H1 (cell line): Measurements from ENCODE around the gene SMIM24. TPM values are rescaled to one million over a fixed set of nuclear protein-coding genes. Genes with fewer than 3 reads are reported as not detected.

Source experiments
- CTCF ChIA-PET: fragments of 300-600 bp; sonication (Branson Sonifier 250); formaldehyde crosslinking; loops from one replicate; lab custom pipeline; 2021; ENCODE audit not compliant: partially characterized antibody; lab: Charles Lee
- POLR2A ChIA-PET: fragments of 300-600 bp; sonication (Branson Sonifier 250); formaldehyde crosslinking; loops from one replicate; lab custom pipeline; 2021; ENCODE audit warnings: inconsistent platforms; ENCODE audit not compliant: partially characterized antibody; lab: Charles Lee
- DNase-seq, 2 experiments: peaks; one replicate each; pipeline versions ENCODE4 v3.0.0 to v3.0.0-alpha.2; 2010 to 2022; ENCODE audit warnings: low spot score in 2 of 2, low read depth in 1 of 2, mixed read lengths in 1 of 2
- FAIRE-seq: peaks from 2 replicates; lab custom pipeline; 2011; peaks lifted over from hg19 to GRCh38; lab: Jason Lieb, UNC
- H2AFZ ChIP-seq: 2 replicates; pipeline ENCODE4 v1.8.1; 2012; ENCODE audit warnings: low read length, inconsistent platforms
- H2AK5ac ChIP-seq: 2 replicates; pipeline ENCODE4 v1.6.1; 2013; ENCODE audit warnings: low read depth, low read length
- H2BK120ac ChIP-seq: replicated peaks from 2 replicates; pipeline ENCODE3; 2013; ENCODE audit warnings: low read depth, low read length, inconsistent platforms
- H2BK12ac ChIP-seq: 2 replicates; pipeline ENCODE4 v1.6.1; 2013; ENCODE audit warnings: low read depth, low read length
- H2BK15ac ChIP-seq: 2 replicates; pipeline ENCODE4 v1.6.1; 2013; ENCODE audit warnings: low read length
- H2BK20ac ChIP-seq: 2 replicates; pipeline ENCODE4 v1.6.1; 2013; ENCODE audit warnings: low read length
- H2BK5ac ChIP-seq: 2 replicates; pipeline ENCODE4 v1.6.1; 2013; ENCODE audit warnings: low read depth, low read length
- H3K14ac ChIP-seq: 2 replicates; pipeline ENCODE4 v1.6.1; 2013; ENCODE audit warnings: inconsistent platforms; ENCODE audit not compliant: insufficient read length
- H3K18ac ChIP-seq: 2 replicates; pipeline ENCODE4 v1.6.1; 2013; ENCODE audit warnings: low read length; ENCODE audit errors: extremely low read depth
- H3K23ac ChIP-seq: 2 replicates; pipeline ENCODE4 v1.6.1; 2013; ENCODE audit warnings: inconsistent platforms; ENCODE audit not compliant: insufficient read length
- H3K23me2 ChIP-seq: 2 replicates; pipeline ENCODE4 v1.6.1; 2013; ENCODE audit warnings: low read depth, low read length
- H3K27ac ChIP-seq: 2 replicates; pipeline ENCODE4 v1.6.1; 2011; ENCODE audit warnings: low read depth, low read length, inconsistent platforms
- H3K27me3 ChIP-seq, 4 experiments: replicated peaks in 1 of 4; 1 replicate in 1 of 4; 2 replicates in 3 of 4; pipeline versions ENCODE4 v1.6.1 to v1.8.1; 2011 to 2013; ENCODE audit warnings: low read length in 3 of 4, mild to moderate bottlenecking in 3 of 4, inconsistent platforms in 2 of 4, mixed read lengths in 2 of 4, moderate library complexity in 1 of 4; ENCODE audit not compliant: control insufficient read depth in 3 of 4, insufficient read depth in 3 of 4; ENCODE audit errors: extremely low read depth in 1 of 4
- H3K36me3 ChIP-seq, 4 experiments: 2 replicates each; pipeline versions ENCODE4 v1.6.1 to v1.8.1; 2011 to 2013; ENCODE audit warnings: mild to moderate bottlenecking in 4 of 4, low read length in 3 of 4, moderate library complexity in 2 of 4, control low read depth in 1 of 4, inconsistent platforms in 1 of 4; ENCODE audit not compliant: insufficient read depth in 4 of 4, control insufficient read depth in 2 of 4
- H3K4ac ChIP-seq: replicated peaks from 2 replicates; pipeline ENCODE3; 2013; ENCODE audit warnings: low read length, low read depth, mixed read lengths, inconsistent platforms; ENCODE audit not compliant: insufficient read length
- H3K4me1 ChIP-seq, 4 experiments: replicated peaks in 1 of 4; 1 replicate in 1 of 4; 2 replicates in 3 of 4; pipeline versions ENCODE4 v1.6.1 to v1.8.1; 2011 to 2013; ENCODE audit warnings: low read length in 3 of 4, inconsistent platforms in 2 of 4, mixed read lengths in 1 of 4; ENCODE audit not compliant: insufficient read depth in 4 of 4, control insufficient read depth in 3 of 4
- H3K4me2 ChIP-seq, 2 experiments: 2 replicates each; pipeline versions ENCODE4 v1.6.1 to v1.8.1; 2011 to 2013; ENCODE audit warnings: low read depth in 2 of 2, low read length in 2 of 2, control low read depth in 1 of 2, inconsistent platforms in 1 of 2, mild to moderate bottlenecking in 1 of 2; ENCODE audit not compliant: insufficient read depth in 1 of 2
- H3K4me3 ChIP-seq, 4 experiments: fragments of 200-600, 300-600 bp in 1 of 4; sonication (generic), shearing (Covaris generic), sonication (Bioruptor Twin) in 1 of 4; 2 replicates each; pipeline versions ENCODE4 v1.5.1 to v1.8.1; 2011 to 2016; ENCODE audit warnings: low read length in 4 of 4, low read depth in 3 of 4, control low read depth in 2 of 4, inconsistent platforms in 2 of 4, mild to moderate bottlenecking in 2 of 4, mixed read lengths in 1 of 4, moderate library complexity in 1 of 4; ENCODE audit not compliant: insufficient read depth in 2 of 4; ENCODE audit errors: extremely low read depth in 1 of 4
- H3K56ac ChIP-seq: replicated peaks from 2 replicates; pipeline ENCODE3; 2013; ENCODE audit warnings: low read depth, mild to moderate bottlenecking, mixed read lengths, low read length, inconsistent platforms; ENCODE audit not compliant: insufficient read length
- H3K79me1 ChIP-seq: 2 replicates; pipeline ENCODE4 v1.6.1; 2013; ENCODE audit warnings: low read depth, low read length, control low read depth
- H3K79me2 ChIP-seq, 2 experiments: 2 replicates each; pipeline versions ENCODE4 v1.6.1 to v1.8.1; 2012 to 2013; ENCODE audit warnings: low read length in 2 of 2, mild to moderate bottlenecking in 2 of 2, inconsistent platforms in 1 of 2; ENCODE audit not compliant: insufficient read depth in 2 of 2, control insufficient read depth in 1 of 2
- H3K9ac ChIP-seq, 4 experiments: replicated peaks in 1 of 4; 1 replicate in 1 of 4; 2 replicates in 3 of 4; pipeline versions ENCODE4 v1.6.1 to v1.8.1; 2011 to 2013; ENCODE audit warnings: low read depth in 3 of 4, low read length in 3 of 4, control low read depth in 2 of 4, mild to moderate bottlenecking in 2 of 4, moderate library complexity in 2 of 4, inconsistent platforms in 1 of 4; ENCODE audit errors: extremely low read depth in 1 of 4
- H3K9me3 ChIP-seq, 2 experiments: 2 replicates each; pipeline versions ENCODE4 v1.6.1 to v1.8.1; 2012 to 2013; ENCODE audit warnings: mild to moderate bottlenecking in 2 of 2, moderate library complexity in 2 of 2, control low read depth in 1 of 2, inconsistent platforms in 1 of 2, low read depth in 1 of 2, low read length in 1 of 2, mixed read lengths in 1 of 2; ENCODE audit not compliant: insufficient read depth in 2 of 2
- H4K20me1 ChIP-seq, 2 experiments: replicated peaks in 1 of 2; 2 replicates each; pipeline versions ENCODE3 to v1.8.1; 2011 to 2013; ENCODE audit warnings: inconsistent platforms in 2 of 2, low read length in 2 of 2, mild to moderate bottlenecking in 1 of 2; ENCODE audit not compliant: insufficient read depth in 2 of 2, control insufficient read depth in 1 of 2
- H4K5ac ChIP-seq: 2 replicates; pipeline ENCODE4 v1.6.1; 2013; ENCODE audit warnings: low read length, low read depth, mixed read lengths, inconsistent platforms; ENCODE audit not compliant: insufficient read length
- H4K8ac ChIP-seq: 2 replicates; pipeline ENCODE4 v1.8.0; 2013; ENCODE audit warnings: mild to moderate bottlenecking, moderate library complexity, low read length, inconsistent platforms; ENCODE audit not compliant: insufficient read depth; ENCODE audit errors: extremely low read depth
- H4K91ac ChIP-seq: replicated peaks from 2 replicates; pipeline ENCODE3; 2013; ENCODE audit warnings: low read length, mixed read lengths, inconsistent platforms; ENCODE audit not compliant: insufficient read length
- ATF2 ChIP-seq: IDR thresholded peaks from 2 replicates; pipeline ENCODE4 v1.6.1; 2012; ENCODE audit warnings: low read length, inconsistent platforms
- HDAC2 ChIP-seq, 2 experiments: fragments of 300-600 bp in 1 of 2; sonication (generic) in 1 of 2; IDR thresholded peaks; 2 replicates each; pipeline ENCODE4 v1.6.1; 2011 to 2012; ENCODE audit warnings: low read depth in 2 of 2, low read length in 2 of 2, mild to moderate bottlenecking in 2 of 2, moderate library complexity in 2 of 2, borderline replicate concordance in 1 of 2, inconsistent platforms in 1 of 2
- MAFK ChIP-seq: IDR thresholded peaks from 2 replicates; pipeline ENCODE4 v1.6.1; 2012; ENCODE audit warnings: low read depth, mild to moderate bottlenecking, improper control_type of control experiment, low read length
- WGBS, 2 experiments: shearing (Covaris generic) in 1 of 2; methylation state at CpG; one replicate each; pipeline versions ENCODE4 v1.1.6 to v1.1.7; 2013 to 2015; ENCODE audit warnings: low lambda C conversion rate in 2 of 2, mixed read lengths in 2 of 2, inconsistent platforms in 1 of 2, low coverage in 1 of 2, missing lambda C conversion rate in 1 of 2; ENCODE audit not compliant: insufficient replicate concordance in 2 of 2, insufficient coverage in 1 of 2, insufficient read length in 1 of 2; ENCODE audit errors: extremely low coverage in 1 of 2, missing lambda C conversion rate in 1 of 2; 5-methylcytosine and 5-hydroxymethylcytosine counted together
- polyA plus RNA-seq, 7 experiments: library from polyadenylated mRNA; depleted of rRNA in 3 of 7; stranded (reverse) in 5 of 7; unstranded in 2 of 7; fragments of >200 nt in 5 of 7; fragments of 200-250 nt in 2 of 7; gene quantifications; 1 replicate in 5 of 7; 2 replicates in 1 of 7; 4 replicates in 1 of 7; pipeline versions ENCODE4 v1.2.1 to v1.2.3, GENCODE V29; 2011 to 2013; ENCODE audit warnings: missing spikeins in 2 of 7, mixed read lengths in 2 of 7
- total RNA-seq: library from RNA; stranded (reverse); fragmentation: NEBNext Ultra II Directional; extraction: Animal tissue kit (Norgen Biotek cat#: 25700); gene quantifications from 2 replicates; pipeline ENCODE4 v1.2.1, GENCODE V29; 2021

Gene SMIM24
- total and polyA plus RNA-seq, 2 of the 8 experiments (the other 6 are each of a cell fraction or from before 2014, with no cell fraction given), result 3.8 to 4.5 TPM

GRCh38 chr19:3459089-3459881 is 21.0 kb downstream of the SMIM24 start:
- Histone ChIP-seq H3K79me2 (no peaks in the 10 kb centered on the region), H2BK20ac (no peak overlapping the region), H3K4me1 (peaks cover 0 to 24% (median 12%) of the 10 kb centered on the region in 4 experiments; a peak in 6 of 7 replicates), H3K23me2 (peaks cover 9% of the 10 kb centered on the region; the same call in 1 of the 2 replicates), H4K91ac (no peak overlapping the region), H2AFZ (no peak overlapping the region), H2BK15ac (no peak overlapping the region), H4K8ac (0 out of 2 replicates have a peak overlapping the region, but pooled peaks have one; percentile 18), H2BK12ac (0 out of 2 replicates have a peak overlapping the region, but pooled peaks have one; percentile 39), H3K56ac (no peak overlapping the region), H3K27ac (no peak overlapping the region), H3K23ac (no peak overlapping the region), H3K18ac (peak overlapping the region; percentile 78), H3K27me3 (peaks cover 24 to 56% (median 46%) of the 10 kb centered on the region in 4 experiments), H3K4me2 (peak overlapping the region in 1 of 2 experiments; percentile 72; a peak in 2 of 4 replicates), H3K9ac (no peak overlapping the region), H2BK5ac (no peak overlapping the region), H2AK5ac (no peak overlapping the region; the same call in 1 of the 2 replicates), H3K36me3 (no peaks in the 10 kb centered on the region; a peak in 1 of 8 replicates), H3K4ac (peak overlapping the region; percentile 69), H4K5ac (no peak overlapping the region), H4K20me1 (peaks cover 3 to 10% of the 10 kb centered on the region in 2 experiments), H3K4me3 (peak overlapping the region in 1 of 4 experiments; percentile 48; a peak in 3 of 8 replicates), H3K9me3 (no peaks in the 10 kb centered on the region), H3K14ac (no peak overlapping the region), H2BK120ac (peak overlapping the region; percentile 43), H3K79me1 (no peaks in the 10 kb centered on the region)
- FAIRE-seq (no peak), DNase-seq (no peak)
- TF ChIP-seq ATF2 (peak; percentile 94), MAFK (peak; percentile 87), HDAC2 (IDR thresholded peaks at IDR 0.05; ENCODE audit: borderline replicate concordance in 1 of 2, low read depth in 2 of 2, low read length in 2 of 2) (no peak)
- ChIA-PET POLR2A (interaction anchor here (0.6 to 1.8 kb wide), 3 partner anchors 13 to 512 kb away, joined by 3 to 6 read pairs (median 3); no protein-coding TSS in a partner anchor), CTCF (interaction anchor here (0.6 to 3.3 kb wide), 7 partner anchors 11 to 155 kb away, joined by 3 to 14 read pairs (median 4); no protein-coding TSS in a partner anchor)
- 24% methylated on average over 22 of the region's 26 CpGs; no CpG with 5 or more reads in 1 of the 2 experiments for WGBS, 2 experiments
